ENCODE results near the gene USP25.

USP25 gene

DNA sequence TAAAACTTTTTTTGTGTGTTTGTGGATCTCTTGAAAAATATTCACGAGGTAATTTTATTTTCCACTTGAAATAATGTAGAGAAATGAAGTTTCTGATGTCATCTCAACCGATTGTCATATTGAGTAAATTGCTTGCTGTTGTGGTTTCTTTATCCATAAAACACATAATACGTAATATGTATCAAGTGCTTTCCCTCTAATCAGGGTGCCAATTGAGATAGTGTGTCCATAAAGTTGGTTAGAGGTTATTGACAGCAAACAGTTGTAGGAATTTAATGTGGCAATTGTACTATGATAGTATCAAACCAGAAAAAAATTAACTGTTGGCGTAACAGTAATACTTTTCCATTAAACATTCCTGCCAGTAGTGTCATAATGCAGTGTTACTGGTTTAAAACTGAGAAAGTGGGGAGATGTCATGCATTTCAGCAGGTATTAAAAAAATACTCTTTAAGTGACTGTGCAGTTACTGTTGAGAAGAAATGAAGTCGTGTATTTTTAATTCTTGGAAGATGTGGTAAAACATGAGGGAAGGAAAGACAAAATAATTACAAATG, 38.3 kb downstream of the USP25 start:
- no peak for DNase-seq

DNA sequence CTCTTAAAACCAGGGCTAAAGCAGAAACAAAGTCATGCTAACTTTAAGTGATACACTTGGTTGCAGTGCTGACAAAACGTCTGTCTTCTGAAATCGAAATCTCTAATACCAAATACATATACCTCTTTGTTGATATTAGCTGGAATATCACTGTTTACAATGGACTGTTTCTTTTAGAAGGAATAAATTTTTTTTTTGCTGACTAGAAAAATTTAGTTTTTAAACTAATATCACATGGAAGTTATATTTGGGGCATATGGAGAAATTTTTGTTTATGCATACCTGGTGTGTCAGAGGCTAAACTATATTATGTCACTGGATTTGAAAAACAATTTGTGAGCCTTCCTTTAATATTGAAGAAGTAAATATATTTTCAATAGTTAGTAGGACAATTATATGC, 39.1 kb downstream of the USP25 start:
- DNase-seq = no peak

DNA sequence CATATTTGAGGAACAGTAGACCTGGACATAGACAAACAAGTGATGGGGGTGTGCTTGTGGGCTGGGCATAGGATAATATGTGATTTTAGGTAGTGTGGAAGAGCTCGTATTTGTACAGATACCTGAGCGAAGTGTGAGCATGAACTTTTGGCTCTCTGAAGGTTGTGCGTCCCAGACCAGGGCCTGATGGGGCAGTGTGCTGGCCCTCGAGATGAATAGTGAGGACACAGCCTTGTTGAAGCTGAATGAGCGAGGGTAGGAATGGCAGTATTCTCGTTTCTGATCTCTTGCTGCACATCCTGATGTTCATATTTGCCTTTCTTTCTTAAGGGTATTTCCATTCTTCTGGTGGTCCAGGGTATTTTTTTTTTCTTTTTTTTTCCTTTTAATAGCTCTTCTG, 41.5 kb downstream of the USP25 start:
- DNase-seq = no peak

- no peak for DNase-seq
Observed at GRCh38 chr21:15772654-15773053, 42.9 kb downstream of the USP25 start.

- no peak for DNase-seq
Observed at GRCh38 chr21:15774590-15774989, 44.8 kb downstream of the USP25 start.

- no peak for DNase-seq
Observed at GRCh38 chr21:15775291-15775690, 45.5 kb downstream of the USP25 start.

GRCh38 chr21:15775981-15776380, 46.2 kb downstream of the USP25 start:
- no peak for DNase-seq

DNA sequence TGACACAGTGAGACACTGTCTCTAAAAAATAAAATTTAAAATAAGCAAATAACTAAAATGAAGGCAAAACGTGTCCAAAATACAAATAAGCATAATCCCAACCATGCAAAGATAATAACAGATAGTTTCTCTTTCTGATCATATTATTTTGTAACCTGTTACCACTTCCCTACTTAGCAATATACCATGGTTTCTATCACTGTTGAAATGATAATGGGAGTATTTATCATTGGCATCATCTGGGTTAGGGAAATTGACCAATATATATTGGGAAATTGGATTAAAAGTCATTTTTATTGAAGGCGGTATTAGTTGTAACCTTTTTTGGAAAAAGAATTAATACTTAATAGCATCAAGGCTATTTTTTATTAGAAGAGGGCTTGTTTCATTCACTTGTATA, 47.0 kb downstream of the USP25 start:
- DNase-seq = no peak

- no peak for DNase-seq
Observed at GRCh38 chr21:15781986-15782385, 52.2 kb downstream of the USP25 start.

DNA sequence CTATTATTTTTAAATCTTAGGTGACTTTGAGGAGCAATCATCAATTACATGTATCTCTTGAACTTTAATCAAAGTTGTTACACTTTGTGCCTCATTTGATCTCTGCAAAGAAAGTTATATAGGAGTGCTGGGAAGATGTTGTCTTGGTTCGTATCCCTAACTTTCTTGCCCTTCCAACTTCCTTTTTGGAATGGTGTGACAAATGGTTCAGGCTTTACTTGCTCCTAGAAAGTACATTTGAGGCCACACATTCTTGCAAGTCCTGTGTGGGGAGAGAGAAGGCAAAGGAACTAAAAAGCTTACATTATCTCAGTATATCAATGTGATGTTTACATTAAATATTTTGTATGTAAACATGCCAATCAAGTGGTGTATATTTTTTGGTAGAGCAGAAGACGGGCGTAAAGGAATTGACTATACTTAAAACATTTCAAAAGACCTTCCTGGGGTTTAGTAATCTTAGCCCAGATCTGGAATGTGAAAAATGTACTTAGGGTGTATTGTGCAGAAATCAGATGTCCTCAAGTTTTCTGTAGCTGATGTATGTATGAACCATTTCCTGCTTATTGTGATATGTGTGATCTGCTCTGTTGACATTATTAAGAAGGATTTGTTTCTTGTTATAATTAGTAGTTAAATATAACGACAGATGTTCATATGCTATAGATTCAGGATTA, 59.2 kb downstream of the USP25 start:
- DNase-seq = no peak

- DNase-seq = no peak
Observed at GRCh38 chr21:15793109-15793508, 63.3 kb downstream of the USP25 start.

DNA sequence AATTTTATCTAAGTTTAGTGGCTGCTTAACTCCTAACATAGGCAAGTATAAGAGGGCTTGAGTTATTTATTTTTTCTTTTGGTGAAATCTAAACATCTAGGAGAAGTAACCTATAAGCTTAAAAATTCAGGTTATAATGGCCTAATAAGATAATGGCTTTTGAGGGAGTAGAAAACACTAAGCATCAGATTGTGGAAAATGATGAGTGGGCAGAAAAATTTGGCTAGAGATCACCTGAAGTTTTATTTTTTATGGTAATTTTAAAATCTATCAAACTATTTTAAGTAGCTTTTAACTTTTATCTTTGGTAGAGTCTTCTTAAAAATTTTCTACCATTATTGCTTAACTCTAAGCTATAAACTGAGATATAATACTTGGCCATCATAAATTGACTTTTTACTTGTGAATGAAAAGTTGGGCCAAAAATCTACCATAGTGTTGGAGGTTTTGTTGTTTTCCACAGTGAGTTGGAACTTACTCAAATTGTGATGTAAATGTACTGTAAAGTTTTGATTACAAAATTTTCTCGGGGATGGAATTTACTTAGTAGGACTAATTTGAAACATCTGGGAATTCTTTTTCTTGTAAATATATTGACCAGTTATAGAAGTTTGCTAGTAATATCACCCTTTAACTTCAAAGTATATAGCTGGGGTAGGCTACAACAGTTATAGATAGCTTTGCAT, 63.9 kb downstream of the USP25 start:
- DNase-seq = no peak

- DNase-seq = no peak
Observed at GRCh38 chr21:15794277-15794912, 64.6 kb downstream of the USP25 start.

- DNase-seq = no peak
Observed at GRCh38 chr21:15795533-15795932, 65.8 kb downstream of the USP25 start.

DNA sequence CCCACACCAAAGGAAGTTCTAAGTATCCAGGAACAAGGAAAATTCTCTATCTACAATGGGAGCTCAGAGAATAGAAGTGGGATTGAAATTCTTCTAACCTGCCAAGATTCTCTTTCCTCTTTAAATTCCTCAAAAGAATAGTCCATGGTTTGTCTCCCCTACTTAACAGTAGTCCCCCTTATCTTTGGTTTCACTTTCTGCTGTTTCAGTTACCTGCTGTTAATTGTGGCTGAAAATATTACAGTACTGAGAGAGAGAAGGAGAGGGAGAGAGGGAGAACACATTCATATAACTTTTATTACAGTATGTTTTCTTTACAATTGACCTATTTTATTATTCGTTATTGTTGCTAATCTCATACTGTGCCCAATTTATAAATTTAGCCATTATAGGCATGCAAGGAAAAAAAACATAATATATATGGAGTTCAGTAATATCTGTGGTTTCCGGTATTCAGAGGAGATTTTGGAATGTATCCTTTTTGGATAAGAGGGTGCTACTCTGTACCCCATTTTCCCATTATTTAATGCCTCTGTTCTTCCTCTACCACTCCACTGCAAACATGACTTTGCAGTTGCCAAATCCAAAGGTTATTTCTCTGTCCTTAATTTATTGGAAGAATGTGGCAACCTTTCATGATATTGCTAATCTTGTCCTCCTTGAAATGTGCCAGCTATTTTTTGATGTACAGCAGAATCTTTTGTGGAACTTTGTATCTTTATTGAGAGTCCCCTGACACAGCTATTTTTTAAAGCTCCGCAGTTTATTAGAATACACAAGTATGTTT, 68.0 kb downstream of the USP25 start:
- no peak for DNase-seq

DNA sequence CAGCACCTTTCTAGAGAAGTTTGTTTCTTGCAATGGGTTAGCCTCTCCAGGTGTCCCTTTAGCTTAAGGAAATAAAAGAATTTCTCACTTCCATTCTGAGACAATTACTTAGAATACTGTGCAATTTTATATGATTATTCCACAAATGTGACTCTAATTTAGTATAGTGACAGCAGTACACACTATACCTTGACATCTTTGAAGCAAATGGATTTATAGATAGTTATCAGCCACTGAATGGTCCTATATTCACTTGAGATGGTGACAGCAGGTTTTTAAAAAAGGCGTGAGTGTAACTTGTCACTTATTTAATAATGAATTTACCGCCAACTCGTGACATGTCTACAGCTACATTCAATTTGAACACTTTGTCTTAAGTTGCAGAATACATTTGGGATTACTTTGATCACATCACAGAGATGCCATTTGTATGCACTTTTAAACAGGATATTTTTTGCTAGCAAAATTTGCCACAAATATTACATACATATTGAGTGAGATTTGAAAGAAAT, 71.6 kb downstream of the USP25 start:
- DNase-seq = no peak

DNA sequence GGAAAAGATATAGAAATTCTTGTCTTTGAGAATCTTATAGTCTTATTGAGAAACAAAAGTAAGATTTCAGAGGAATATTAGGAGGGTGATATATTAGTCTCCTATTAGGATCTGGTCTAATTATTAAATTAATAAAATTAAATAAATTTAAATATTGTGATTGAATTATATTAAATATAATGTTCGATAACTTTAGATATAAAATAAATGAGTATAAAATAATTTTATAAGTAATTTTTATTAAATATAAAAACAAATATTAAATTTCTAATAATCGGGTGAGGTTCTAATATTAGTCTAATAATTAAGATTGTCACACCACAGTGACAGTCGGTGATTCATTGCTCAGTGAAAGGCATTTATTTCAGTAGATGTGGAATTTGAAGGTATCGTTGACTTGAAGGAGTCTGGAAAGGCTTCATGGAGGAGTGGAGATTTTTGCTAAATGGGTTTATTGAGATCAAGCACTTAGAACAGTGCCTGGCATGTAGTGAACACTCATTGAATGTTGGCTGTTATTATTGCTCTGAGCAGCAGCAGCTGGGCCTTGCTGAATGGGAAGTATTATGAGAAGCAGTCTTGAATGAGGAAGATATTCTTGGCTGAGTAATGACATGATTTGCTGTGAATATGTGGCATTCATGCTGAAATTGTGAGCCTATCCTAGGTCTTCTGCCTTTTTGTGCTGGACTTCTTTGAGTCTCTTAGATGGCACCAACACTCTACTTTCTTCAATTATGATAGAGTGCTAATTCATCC, 74.6 kb downstream of the USP25 start:
- DNase-seq = no peak

DNA sequence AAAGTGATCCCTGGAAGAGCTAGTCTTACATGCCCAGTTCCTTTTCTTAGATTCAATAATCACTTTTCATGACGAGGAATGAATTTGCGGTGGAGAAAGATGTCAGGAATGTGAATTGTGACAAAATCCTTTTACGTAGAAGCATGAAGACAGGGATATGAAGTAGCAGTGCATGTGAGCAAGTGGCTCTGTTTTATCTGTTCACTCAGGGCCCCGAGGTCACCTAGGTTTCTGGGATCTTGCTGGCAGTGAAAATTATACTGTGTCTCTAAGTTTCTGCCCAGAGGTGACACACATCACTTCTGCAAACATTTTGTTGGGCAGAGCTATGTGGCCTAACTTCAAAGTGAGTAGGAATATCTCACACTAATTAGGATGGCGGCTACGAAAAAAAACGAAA, 79.3 kb downstream of the USP25 start:
- DNase-seq = no peak

DNA sequence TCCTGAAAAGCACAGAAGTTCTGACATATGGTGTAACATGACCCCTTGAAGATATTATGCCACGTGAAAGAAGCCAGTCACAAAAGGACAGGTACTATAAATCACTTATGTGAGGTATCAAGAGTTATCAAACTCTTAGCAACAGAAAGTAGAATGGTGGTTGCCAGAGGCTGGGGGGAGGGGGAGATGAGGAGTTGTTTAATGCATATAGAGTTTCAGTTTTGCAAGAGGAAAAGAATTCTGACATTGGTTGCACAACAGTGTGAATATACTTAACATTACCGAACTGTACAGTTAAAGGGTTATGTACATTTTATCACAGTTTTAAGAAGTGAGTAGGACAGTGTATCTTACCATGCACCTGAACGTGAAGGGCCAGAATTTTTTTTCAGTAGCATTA, 80.0 kb downstream of the USP25 start:
- DNase-seq = no peak

- DNase-seq = no peak
Observed at GRCh38 chr21:15815285-15815684, 85.5 kb downstream of the USP25 start.

- DNase-seq = no peak
Observed at GRCh38 chr21:15820327-15820726, 90.5 kb downstream of the USP25 start.

GRCh38 chr21:15820852-15821379, 91.1 kb downstream of the USP25 start:
- DNase-seq = no peak
